HG03039 (cell line): Measurements from ENCODE around the gene ANTXR1.

Experiments
- ATAC-seq: cut with Tn5 transposase; IDR thresholded peaks from one replicate; pipeline ENCODE4 v1.9.1; 2021; ENCODE audit warnings: mild to moderate bottlenecking, moderate library complexity; ENCODE audit not compliant: unreplicated experiment

ANTXR1 gene

GRCh38 chr2:69203166-69203985 lies 190.4 kb downstream of the ANTXR1 start:
- no peak for ATAC-seq

- ATAC-seq: no peak
Measured at GRCh38 chr2:69204654-69205053, 191.7 kb downstream of the ANTXR1 start.

- ATAC-seq: no peak
Measured at GRCh38 chr2:69205076-69205475, 192.1 kb downstream of the ANTXR1 start.

GRCh38 chr2:69205491-69205890 lies 192.5 kb downstream of the ANTXR1 start:
- ATAC-seq: no peak

- no peak for ATAC-seq
Measured at GRCh38 chr2:69208023-69208595, 195.1 kb downstream of the ANTXR1 start.

GRCh38 chr2:69209482-69209881 lies 196.5 kb downstream of the ANTXR1 start:
- no peak for ATAC-seq

GRCh38 chr2:69210385-69210784 lies 197.4 kb downstream of the ANTXR1 start:
- no peak for ATAC-seq

- ATAC-seq: no peak
Measured at GRCh38 chr2:69211048-69211447, 198.1 kb downstream of the ANTXR1 start.

GRCh38 chr2:69211686-69212085 lies 198.7 kb downstream of the ANTXR1 start:
- ATAC-seq: no peak

GRCh38 chr2:69212238-69213028 lies 199.5 kb downstream of the ANTXR1 start:
- no peak for ATAC-seq

- ATAC-seq: no peak
Measured at GRCh38 chr2:69213201-69213600, 200.2 kb downstream of the ANTXR1 start.

- no peak for ATAC-seq
Measured at GRCh38 chr2:69213782-69214181, 200.8 kb downstream of the ANTXR1 start.

GRCh38 chr2:69214898-69215297 lies 201.9 kb downstream of the ANTXR1 start:
- ATAC-seq: no peak

GRCh38 chr2:69216535-69217332 lies 203.8 kb downstream of the ANTXR1 start:
- no peak for ATAC-seq

- ATAC-seq: no peak
Measured at GRCh38 chr2:69217333-69218080, 204.5 kb downstream of the ANTXR1 start.

- no peak for ATAC-seq
Measured at GRCh38 chr2:69221512-69221911, 208.5 kb downstream of the ANTXR1 start.

GRCh38 chr2:69221960-69222751 lies 209.2 kb downstream of the ANTXR1 start:
- no peak for ATAC-seq

GRCh38 chr2:69222953-69223658 lies 210.1 kb downstream of the ANTXR1 start:
- ATAC-seq: no peak
